Osteoblast (primary cell): Measurements from ENCODE around the gene SAE1. TPM values are rescaled to one million over a fixed set of nuclear protein-coding genes. Genes with fewer than 3 reads are reported as not detected.

ENCODE experiments used
- DNase-seq: peaks from one replicate; pipeline ENCODE4 v3.0.0; 2011; ENCODE audit warnings: low spot score, mixed read lengths; ENCODE audit not compliant: insufficient read length; ENCODE audit errors: missing footprints
- H2AFZ ChIP-seq: 2 replicates; pipeline ENCODE4 v1.6.0; 2011; ENCODE audit warnings: mild to moderate bottlenecking, low read length
- H3K27ac ChIP-seq: 2 replicates; pipeline ENCODE4 v1.5.1; 2011; ENCODE audit warnings: mild to moderate bottlenecking, low read depth, low read length, moderate library complexity
- H3K27me3 ChIP-seq: 2 replicates; pipeline ENCODE4 v1.6.0; 2012; ENCODE audit warnings: mild to moderate bottlenecking, control low read depth, inconsistent platforms, low read length, moderate library complexity; ENCODE audit not compliant: insufficient read depth
- H3K36me3 ChIP-seq: 2 replicates; pipeline ENCODE4 v1.5.1; 2011; ENCODE audit warnings: mild to moderate bottlenecking, low read length, control low read depth, moderate library complexity; ENCODE audit not compliant: insufficient read depth
- H3K4me1 ChIP-seq: 2 replicates; pipeline ENCODE4 v1.5.1; 2011; ENCODE audit warnings: mild to moderate bottlenecking, low read length, control low read depth, moderate library complexity; ENCODE audit not compliant: insufficient read depth
- H3K4me2 ChIP-seq: 2 replicates; pipeline ENCODE4 v1.6.0; 2011; ENCODE audit warnings: mild to moderate bottlenecking, low read length; ENCODE audit not compliant: insufficient read depth
- H3K4me3 ChIP-seq: fragments of 200-600 bp; sonication (generic); 3 replicates; pipeline ENCODE4 v1.5.1; 2012; ENCODE audit warnings: mild to moderate bottlenecking, low read length, inconsistent platforms; ENCODE audit not compliant: insufficient read depth
- H3K79me2 ChIP-seq: 2 replicates; pipeline ENCODE4 v1.6.0; 2012; ENCODE audit warnings: mild to moderate bottlenecking, low read length, control low read depth, inconsistent platforms; ENCODE audit not compliant: insufficient read depth
- H3K9me3 ChIP-seq: 2 replicates; pipeline ENCODE4 v1.5.1; 2011; ENCODE audit warnings: low read depth, low read length, control low read depth
- H4K20me1 ChIP-seq: 2 replicates; pipeline ENCODE4 v1.6.0; 2012; ENCODE audit warnings: mild to moderate bottlenecking, low read length, control low read depth; ENCODE audit not compliant: insufficient read depth
- total RNA-seq: library from RNA; depleted of rRNA; stranded (reverse); fragments of >200 nt; gene quantifications from 2 replicates; pipeline ENCODE4 v1.2.3, GENCODE V29; 2012
- TF ChIP-seq, protein P1 (sequence below): IDR thresholded peaks from 2 replicates; pipeline ENCODE4 v1.5.1; 2011; ENCODE audit warnings: mild to moderate bottlenecking, low read depth, low read length, moderate library complexity; ENCODE audit errors: extremely low read depth

The SAE1 gene
- total RNA-seq, 1 donor, result 105 TPM

GRCh38 chr19:47123406-47123805, 7.2 kb upstream of the SAE1 start:
- Histone ChIP-seq H3K27ac (no peak overlapping the region), H4K20me1 (no peaks in the 10 kb centered on the region), H3K4me1 (peaks cover 16% of the 10 kb centered on the region), H3K79me2 (no peaks in the 10 kb centered on the region), H3K27me3 (no peaks in the 10 kb centered on the region), H3K36me3 (no peaks in the 10 kb centered on the region), H3K9me3 (no peaks in the 10 kb centered on the region), H3K4me2 (no peak overlapping the region), H2AFZ (no peak overlapping the region), H3K4me3 (no peak overlapping the region)
- DNase-seq, result no peak
- TF ChIP-seq, protein P1, sequence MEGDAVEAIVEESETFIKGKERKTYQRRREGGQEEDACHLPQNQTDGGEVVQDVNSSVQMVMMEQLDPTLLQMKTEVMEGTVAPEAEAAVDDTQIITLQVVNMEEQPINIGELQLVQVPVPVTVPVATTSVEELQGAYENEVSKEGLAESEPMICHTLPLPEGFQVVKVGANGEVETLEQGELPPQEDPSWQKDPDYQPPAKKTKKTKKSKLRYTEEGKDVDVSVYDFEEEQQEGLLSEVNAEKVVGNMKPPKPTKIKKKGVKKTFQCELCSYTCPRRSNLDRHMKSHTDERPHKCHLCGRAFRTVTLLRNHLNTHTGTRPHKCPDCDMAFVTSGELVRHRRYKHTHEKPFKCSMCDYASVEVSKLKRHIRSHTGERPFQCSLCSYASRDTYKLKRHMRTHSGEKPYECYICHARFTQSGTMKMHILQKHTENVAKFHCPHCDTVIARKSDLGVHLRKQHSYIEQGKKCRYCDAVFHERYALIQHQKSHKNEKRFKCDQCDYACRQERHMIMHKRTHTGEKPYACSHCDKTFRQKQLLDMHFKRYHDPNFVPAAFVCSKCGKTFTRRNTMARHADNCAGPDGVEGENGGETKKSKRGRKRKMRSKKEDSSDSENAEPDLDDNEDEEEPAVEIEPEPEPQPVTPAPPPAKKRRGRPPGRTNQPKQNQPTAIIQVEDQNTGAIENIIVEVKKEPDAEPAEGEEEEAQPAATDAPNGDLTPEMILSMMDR, result no peak

- H3K79me2 ChIP-seq, result no peaks in the 10 kb centered on the region
- peaks cover 16% of the 10 kb centered on the region for H3K4me1 ChIP-seq
- H3K27me3 ChIP-seq, result no peaks in the 10 kb centered on the region
- H3K36me3 ChIP-seq, result no peaks in the 10 kb centered on the region
- H3K4me2 ChIP-seq, result no peak overlapping the region
- no peaks in the 10 kb centered on the region for H3K9me3 ChIP-seq
- no peak overlapping the region for H3K4me3 ChIP-seq
- peak; percentile 69 for DNase-seq
- peak overlapping the region; percentile 60 for H2AFZ ChIP-seq
- TF ChIP-seq, protein P1, result peak; percentile 68
- H3K27ac ChIP-seq, result no peak overlapping the region
- H4K20me1 ChIP-seq, result no peaks in the 10 kb centered on the region
Observed at GRCh38 chr19:47124937-47125668, 5.5 kb upstream of the SAE1 start.

- no peak overlapping the region for H2AFZ ChIP-seq
- no peaks in the 10 kb centered on the region for H3K36me3 ChIP-seq
- H3K9me3 ChIP-seq, result no peaks in the 10 kb centered on the region
- no peak overlapping the region for H3K4me2 ChIP-seq
- no peaks in the 10 kb centered on the region for H3K27me3 ChIP-seq
- H3K27ac ChIP-seq, result no peak overlapping the region
- H3K4me1 ChIP-seq, result peaks cover 16% of the 10 kb centered on the region
- TF ChIP-seq, protein P1, result no peak
- no peak overlapping the region for H3K4me3 ChIP-seq
- DNase-seq, result no peak
- no peaks in the 10 kb centered on the region for H4K20me1 ChIP-seq
- no peaks in the 10 kb centered on the region for H3K79me2 ChIP-seq
Observed at GRCh38 chr19:47125669-47125938, 5.0 kb upstream of the SAE1 start.

- Histone ChIP-seq H3K79me2 (peaks cover 38% of the 10 kb centered on the region), H3K4me1 (peaks cover 6% of the 10 kb centered on the region), H4K20me1 (peaks cover 21% of the 10 kb centered on the region), H3K4me2 (no peak overlapping the region), H3K27ac (no peak overlapping the region), H3K9me3 (no peaks in the 10 kb centered on the region), H3K36me3 (peaks cover 14% of the 10 kb centered on the region), H3K27me3 (no peaks in the 10 kb centered on the region), H3K4me3 (no peak overlapping the region), H2AFZ (no peak overlapping the region)
- DNase-seq, result no peak
- TF ChIP-seq, protein P1, result no peak
Observed at GRCh38 chr19:47129579-47129978, 1.1 kb upstream of the SAE1 start.
